ENCODE results near the gene CIT. TPM values are rescaled to one million over a fixed set of nuclear protein-coding genes. Genes with fewer than 3 reads are reported as not detected.
A peak's percentile ranks its signal among the peaks of the same experiment; 100 is the strongest.

CIT gene
- total RNA-seq, 1 experiment from 2014 or later, result 67.9 TPM

DNA sequence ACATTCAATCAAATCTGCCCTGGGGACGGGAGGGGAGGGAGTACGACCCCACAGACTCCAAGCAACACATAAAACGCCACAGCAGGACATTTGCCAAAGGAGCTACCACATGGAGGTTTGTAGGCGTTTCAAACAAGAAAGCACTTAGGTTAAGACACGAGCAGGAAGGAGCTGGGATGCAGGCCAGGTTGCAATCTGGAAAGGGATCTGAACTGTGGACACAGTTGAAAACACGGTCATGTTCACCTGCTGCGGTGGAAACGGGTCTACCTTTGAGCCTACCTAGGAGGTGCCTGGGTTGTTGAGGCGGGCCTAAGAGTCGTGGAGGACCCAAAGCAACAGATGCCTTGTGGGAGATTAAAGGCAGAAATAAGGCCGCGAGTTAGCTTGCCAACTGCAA is 190.8 kb downstream of the CIT start:
- Histone ChIP-seq H3K36me3 (ENCODE audit: control insufficient read depth, insufficient read depth, low read length) (0 out of 2 replicates have a peak, but pooled peaks cover 2% of the 10 kb centered on the region), H3K27me3 (ENCODE audit: control insufficient read depth, insufficient read depth, low read length) (no peaks in the 10 kb centered on the region), H3K4me1 (ENCODE audit: control insufficient read depth, insufficient read depth, low read length) (peaks cover 3% of the 10 kb centered on the region; the same call in 1 of the 2 replicates), H3K9me3 (ENCODE audit: control insufficient read depth, insufficient read depth, low read depth, low read length) (no peaks in the 10 kb centered on the region), H3K4me3 (ENCODE audit: low read depth in 2 of 2, low read length in 2 of 2) (no peak overlapping the region), H3K27ac (ENCODE audit: low read length) (no peak overlapping the region)
- BruUV-seq (replicated peaks), result TSS peak; percentile 74
- TF ChIP-seq POLR2AphosphoS5 (IDR thresholded peaks at IDR 0.05; ENCODE audit: low read depth, low read length) (no peak), SIN3A (IDR thresholded peaks at IDR 0.05; ENCODE audit: borderline replicate concordance, insufficient read depth, low read depth, low read length) (no peak)
- TF ChIP-seq, protein P1, sequence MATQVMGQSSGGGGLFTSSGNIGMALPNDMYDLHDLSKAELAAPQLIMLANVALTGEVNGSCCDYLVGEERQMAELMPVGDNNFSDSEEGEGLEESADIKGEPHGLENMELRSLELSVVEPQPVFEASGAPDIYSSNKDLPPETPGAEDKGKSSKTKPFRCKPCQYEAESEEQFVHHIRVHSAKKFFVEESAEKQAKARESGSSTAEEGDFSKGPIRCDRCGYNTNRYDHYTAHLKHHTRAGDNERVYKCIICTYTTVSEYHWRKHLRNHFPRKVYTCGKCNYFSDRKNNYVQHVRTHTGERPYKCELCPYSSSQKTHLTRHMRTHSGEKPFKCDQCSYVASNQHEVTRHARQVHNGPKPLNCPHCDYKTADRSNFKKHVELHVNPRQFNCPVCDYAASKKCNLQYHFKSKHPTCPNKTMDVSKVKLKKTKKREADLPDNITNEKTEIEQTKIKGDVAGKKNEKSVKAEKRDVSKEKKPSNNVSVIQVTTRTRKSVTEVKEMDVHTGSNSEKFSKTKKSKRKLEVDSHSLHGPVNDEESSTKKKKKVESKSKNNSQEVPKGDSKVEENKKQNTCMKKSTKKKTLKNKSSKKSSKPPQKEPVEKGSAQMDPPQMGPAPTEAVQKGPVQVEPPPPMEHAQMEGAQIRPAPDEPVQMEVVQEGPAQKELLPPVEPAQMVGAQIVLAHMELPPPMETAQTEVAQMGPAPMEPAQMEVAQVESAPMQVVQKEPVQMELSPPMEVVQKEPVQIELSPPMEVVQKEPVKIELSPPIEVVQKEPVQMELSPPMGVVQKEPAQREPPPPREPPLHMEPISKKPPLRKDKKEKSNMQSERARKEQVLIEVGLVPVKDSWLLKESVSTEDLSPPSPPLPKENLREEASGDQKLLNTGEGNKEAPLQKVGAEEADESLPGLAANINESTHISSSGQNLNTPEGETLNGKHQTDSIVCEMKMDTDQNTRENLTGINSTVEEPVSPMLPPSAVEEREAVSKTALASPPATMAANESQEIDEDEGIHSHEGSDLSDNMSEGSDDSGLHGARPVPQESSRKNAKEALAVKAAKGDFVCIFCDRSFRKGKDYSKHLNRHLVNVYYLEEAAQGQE (IDR thresholded peaks at IDR 0.05; ENCODE audit: insufficient read depth in 1 of 2, low read depth in 2 of 2, low read length in 1 of 2), result no peak
- ChIA-PET CTCF (no interaction called here), POLR2A (no interaction called here)
- intact Hi-C loops (cut with micrococcal nuclease; ENCODE audit: unreplicated experiment) (no loop called here), in situ Hi-C loops (cut with HindIII; ENCODE audit: low pct_unique_long_range_greater_than_20kb, low sequenced_read_pairs) (no loop called here)
- ATAC-seq, result no peak
- no peak for DNase-seq (ENCODE audit: low read depth, low spot score)

DNA sequence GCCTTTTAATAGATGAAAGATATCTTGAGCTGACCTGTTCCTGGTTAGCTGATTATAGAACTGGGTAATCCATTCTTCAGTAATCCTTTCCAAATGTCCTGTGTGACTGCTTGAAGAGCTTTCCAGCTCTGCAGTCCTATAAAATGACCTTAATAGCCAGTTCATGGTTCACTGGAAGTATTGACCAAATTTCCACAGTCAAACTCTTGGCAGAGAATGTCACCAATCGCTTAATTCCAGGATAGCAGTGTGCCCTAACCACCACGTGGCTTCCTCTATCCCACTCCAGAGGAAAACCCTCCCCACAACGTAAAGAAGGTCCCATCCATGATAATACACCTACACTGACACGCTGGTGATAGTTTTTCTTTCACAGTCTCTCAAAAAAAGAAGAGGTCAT is 191.7 kb downstream of the CIT start:
- ATAC-seq (no peak), DNase-seq (ENCODE audit: low read depth, low spot score) (no peak)
- H3K27me3 ChIP-seq (ENCODE audit: control insufficient read depth, insufficient read depth, low read length), result no peaks in the 10 kb centered on the region
- POLR2A ChIA-PET, result no interaction called here
- H3K4me1 ChIP-seq (ENCODE audit: control insufficient read depth, insufficient read depth, low read length), result peaks cover 13% of the 10 kb centered on the region
- in situ Hi-C loops (cut with HindIII; ENCODE audit: low pct_unique_long_range_greater_than_20kb, low sequenced_read_pairs) (no loop called here), intact Hi-C loops (cut with micrococcal nuclease; ENCODE audit: unreplicated experiment) (no loop called here)
- TF ChIP-seq, protein P2, sequence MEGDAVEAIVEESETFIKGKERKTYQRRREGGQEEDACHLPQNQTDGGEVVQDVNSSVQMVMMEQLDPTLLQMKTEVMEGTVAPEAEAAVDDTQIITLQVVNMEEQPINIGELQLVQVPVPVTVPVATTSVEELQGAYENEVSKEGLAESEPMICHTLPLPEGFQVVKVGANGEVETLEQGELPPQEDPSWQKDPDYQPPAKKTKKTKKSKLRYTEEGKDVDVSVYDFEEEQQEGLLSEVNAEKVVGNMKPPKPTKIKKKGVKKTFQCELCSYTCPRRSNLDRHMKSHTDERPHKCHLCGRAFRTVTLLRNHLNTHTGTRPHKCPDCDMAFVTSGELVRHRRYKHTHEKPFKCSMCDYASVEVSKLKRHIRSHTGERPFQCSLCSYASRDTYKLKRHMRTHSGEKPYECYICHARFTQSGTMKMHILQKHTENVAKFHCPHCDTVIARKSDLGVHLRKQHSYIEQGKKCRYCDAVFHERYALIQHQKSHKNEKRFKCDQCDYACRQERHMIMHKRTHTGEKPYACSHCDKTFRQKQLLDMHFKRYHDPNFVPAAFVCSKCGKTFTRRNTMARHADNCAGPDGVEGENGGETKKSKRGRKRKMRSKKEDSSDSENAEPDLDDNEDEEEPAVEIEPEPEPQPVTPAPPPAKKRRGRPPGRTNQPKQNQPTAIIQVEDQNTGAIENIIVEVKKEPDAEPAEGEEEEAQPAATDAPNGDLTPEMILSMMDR (IDR thresholded peaks at IDR 0.05), result no peak
- TF ChIP-seq, protein P1 (IDR thresholded peaks at IDR 0.05; ENCODE audit: insufficient read depth in 1 of 2, low read depth in 2 of 2, low read length in 1 of 2), result no peak
- no peak for TF ChIP-seq TCF7L2 (IDR thresholded peaks at IDR 0.05; ENCODE audit: low read depth, low read length)
- TF ChIP-seq POLR2AphosphoS5 (IDR thresholded peaks at IDR 0.05; ENCODE audit: low read depth, low read length), result no peak
- TF ChIP-seq SIN3A (IDR thresholded peaks at IDR 0.05; ENCODE audit: borderline replicate concordance, insufficient read depth, low read depth, low read length), result no peak
- H3K27ac ChIP-seq (ENCODE audit: low read length), result no peak overlapping the region; the same call in 1 of the 2 replicates
- H3K9me3 ChIP-seq (ENCODE audit: control insufficient read depth, insufficient read depth, low read depth, low read length), result no peaks in the 10 kb centered on the region
- CTCF ChIA-PET, result no interaction called here
- H3K36me3 ChIP-seq (ENCODE audit: control insufficient read depth, insufficient read depth, low read length), result 0 out of 2 replicates have a peak, but pooled peaks cover 2% of the 10 kb centered on the region
- H3K4me3 ChIP-seq (ENCODE audit: low read depth in 2 of 2, low read length in 2 of 2), result no peak overlapping the region
- no TSS peak for BruUV-seq (replicated peaks)
